GM12878 (cell line): Measurements from ENCODE around the gene INHBE. TPM values are rescaled to one million over a fixed set of nuclear protein-coding genes. Genes with fewer than 3 reads are reported as not detected.
A peak's percentile ranks its signal among the peaks of the same experiment; 100 is the strongest.

ENCODE experiments used
- ATAC-seq: fragments of 200-7000 bp; cut with Tn5 transposase; 3 replicates; pipeline ENCODE4 v1.9.1; 2020; ENCODE audit warnings: mild to moderate bottlenecking, moderate library complexity
- BruUV-seq: library from RNA; stranded (reverse); fragments of 400-500 nt; replicated peaks from 2 replicates; lab custom pipeline; 2021; lab: Mats Ljungman, UMichigan
- CTCF ChIA-PET: fragments of 300-600 bp; sonication (Branson Sonifier 250); formaldehyde crosslinking; extraction: SDS; loops from one replicate; lab custom pipeline; 2021; ENCODE audit warnings: inconsistent platforms; lab: Yijun Ruan, JAX
- POLR2A ChIA-PET: fragments of 350-600 bp; formaldehyde crosslinking; extraction: SDS; loops from one replicate; lab custom pipeline; 2021; ENCODE audit warnings: inconsistent platforms; lab: Charles Lee
- RAD21 ChIA-PET: fragments of 300-600 bp; sonication (Branson Sonifier 250); formaldehyde crosslinking; loops from one replicate; lab custom pipeline; 2023; ENCODE audit warnings: antibody characterized with exemption; ENCODE audit not compliant: unreplicated experiment; lab: Charles Lee
- SMC1A ChIA-PET: fragments of 300-600 bp; sonication (Branson Sonifier 250); formaldehyde crosslinking; loops from one replicate; lab custom pipeline; 2023; ENCODE audit not compliant: unreplicated experiment, uncharacterized antibody; lab: Charles Lee
- DNase-seq: peaks from one replicate; pipeline ENCODE4 v3.0.0-alpha.2; 2011; ENCODE audit warnings: low read depth, low spot score
- FAIRE-seq: peaks from 3 replicates; lab custom pipeline; 2011; peaks lifted over from hg19 to GRCh38; lab: Jason Lieb, UNC
- H2AFZ ChIP-seq: 2 replicates; pipeline ENCODE4 v1.6.0; 2011; ENCODE audit warnings: low read depth, low read length, control low read depth; ENCODE audit not compliant: control insufficient read depth
- H3K27ac ChIP-seq: 2 replicates; pipeline ENCODE4 v1.5.1; 2011; ENCODE audit warnings: control low read depth; ENCODE audit not compliant: control insufficient read depth, insufficient read depth
- H3K27me3 ChIP-seq, 2 experiments: replicated peaks in 1 of 2; 2 replicates each; pipeline versions ENCODE4 v1.6.0 to v1.6.1; 2011; ENCODE audit warnings: low read length in 1 of 2; ENCODE audit not compliant: control insufficient read depth in 2 of 2, insufficient read depth in 2 of 2
- H3K36me3 ChIP-seq, 2 experiments: 2 replicates each; pipeline ENCODE4 v1.5.1; 2011; ENCODE audit warnings: low read length in 1 of 2; ENCODE audit not compliant: control insufficient read depth in 2 of 2, insufficient read depth in 2 of 2
- H3K4me1 ChIP-seq: 2 replicates; pipeline ENCODE4 v1.6.1; 2011; ENCODE audit warnings: mild to moderate bottlenecking, low read length, moderate library complexity, mixed read lengths; ENCODE audit not compliant: control insufficient read depth, insufficient read depth
- H3K4me2 ChIP-seq: 2 replicates; pipeline ENCODE4 v1.6.0; 2011; ENCODE audit warnings: control low read depth; ENCODE audit not compliant: control insufficient read depth, insufficient read depth
- H3K4me3 ChIP-seq: fragments of 200-600 bp; sonication (generic); 2 replicates; pipeline ENCODE4 v1.5.1; 2016
- H3K79me2 ChIP-seq: 2 replicates; pipeline ENCODE4 v1.6.0; 2011; ENCODE audit warnings: low read length; ENCODE audit not compliant: control insufficient read depth, insufficient read depth
- H3K9ac ChIP-seq: 2 replicates; pipeline ENCODE4 v1.8.0; 2011; ENCODE audit warnings: low read length, control low read depth, mixed read lengths; ENCODE audit not compliant: control insufficient read depth, insufficient read depth
- H3K9me3 ChIP-seq: replicated peaks from 3 replicates; pipeline ENCODE4 v1.5.1; 2011; ENCODE audit warnings: mild to moderate bottlenecking, low read length; ENCODE audit not compliant: control insufficient read depth, insufficient read depth
- H4K20me1 ChIP-seq: 2 replicates; pipeline ENCODE4 v1.6.0; 2011; ENCODE audit not compliant: control insufficient read depth, insufficient read depth
- CHD4 ChIP-seq: fragments of 200-600 bp; sonication (generic); IDR thresholded peaks from 2 replicates; pipeline ENCODE4 v1.6.1; 2016; ENCODE audit warnings: mild to moderate bottlenecking
- EP300 ChIP-seq, 2 experiments: fragments of 150-350 bp in 1 of 2; IDR thresholded peaks; 2 replicates each; pipeline ENCODE4 v1.6.1; 2011 to 2012; ENCODE audit warnings: low read depth in 2 of 2, low read length in 2 of 2, borderline replicate concordance in 1 of 2, improper control_type of control experiment in 1 of 2, inconsistent platforms in 1 of 2; ENCODE audit not compliant: control insufficient read depth in 1 of 2
- HCFC1 ChIP-seq: fragments of 150-350 bp; IDR thresholded peaks from 2 replicates; pipeline ENCODE4 v1.6.1; 2014; ENCODE audit warnings: low read length
- IKZF1 ChIP-seq: fragments of 450-650 bp; conservative IDR thresholded peaks from 2 replicates; pipeline ENCODE4 v1.6.1; 2017; ENCODE audit warnings: antibody characterized with exemption, mild to moderate bottlenecking
- IKZF2 ChIP-seq, 2 experiments: fragments of 450-650 bp; IDR thresholded peaks; 2 replicates each; pipeline ENCODE4 v1.6.1; 2017; ENCODE audit warnings: mild to moderate bottlenecking in 2 of 2, moderate library complexity in 2 of 2
- IRF3 ChIP-seq: fragments of 450-650 bp; IDR thresholded peaks from 2 replicates; pipeline ENCODE4 v1.6.1; 2014; ENCODE audit warnings: mild to moderate bottlenecking
- JUNB ChIP-seq: IDR thresholded peaks from 2 replicates; pipeline ENCODE4 v1.6.1; 2016; ENCODE audit warnings: antibody characterized with exemption, mild to moderate bottlenecking
- PKNOX1 ChIP-seq: fragments of 450-650 bp; IDR thresholded peaks from 2 replicates; pipeline ENCODE4 v1.6.1; 2016; ENCODE audit warnings: mild to moderate bottlenecking
- PML ChIP-seq: IDR thresholded peaks from 2 replicates; pipeline ENCODE4 v1.6.1; 2012; ENCODE audit warnings: low read length, inconsistent platforms
- POLR2AphosphoS5 ChIP-seq: IDR thresholded peaks from 2 replicates; pipeline ENCODE4 v1.6.1; 2011; ENCODE audit warnings: mild to moderate bottlenecking, low read length, inconsistent platforms
- RAD51 ChIP-seq: fragments of 450-650 bp; IDR thresholded peaks from 2 replicates; pipeline ENCODE4 v1.6.1; 2016; ENCODE audit warnings: moderate library complexity, mild to moderate bottlenecking, inconsistent platforms
- ZBED1 ChIP-seq: IDR thresholded peaks from 2 replicates; pipeline ENCODE4 v1.6.1; 2016; ENCODE audit warnings: borderline replicate concordance
- ZBTB40 ChIP-seq: fragments of 450-650 bp; IDR thresholded peaks from 2 replicates; pipeline ENCODE4 v1.6.1; 2016; ENCODE audit warnings: mild to moderate bottlenecking, moderate library complexity, borderline replicate concordance
- ZNF207 ChIP-seq: fragments of 450-650 bp; IDR thresholded peaks from 2 replicates; pipeline ENCODE4 v1.6.1; 2014; ENCODE audit warnings: antibody characterized with exemption, mild to moderate bottlenecking, borderline replicate concordance
- ZNF687 ChIP-seq: fragments of 450-650 bp; IDR thresholded peaks from 2 replicates; pipeline ENCODE4 v1.6.1; 2017; ENCODE audit warnings: mild to moderate bottlenecking, moderate library complexity
- in situ Hi-C: fragments of 300-500 bp; cut with MboI; formaldehyde crosslinking; loops from 9 replicates; pipeline ENCODE4 v1.14.3; 2018; ENCODE audit warnings: mixed read lengths
- intact Hi-C: fragments of 100-400 bp; cut with micrococcal nuclease; formaldehyde crosslinking; loops from one replicate; pipeline ENCODE4 v1.14.2; 2022; ENCODE audit not compliant: unreplicated experiment
- polyA plus RNA-seq, 11 experiments: library from polyadenylated mRNA; depleted of rRNA in 4 of 11; unstranded in 6 of 11; stranded (reverse) in 5 of 11; fragments of >200 nt; fragmentation: Nextera tagmentation in 4 of 11; fragmentation: Illumina TruSeq in 1 of 11; extraction: Ambion mirVana in 4 of 11; extraction: Trizol in 1 of 11; gene quantifications; 1 replicate in 1 of 11; 2 replicates in 10 of 11; pipeline versions ENCODE4 v1.2.1 to v1.2.3, GENCODE V29; 2011 to 2016; ENCODE audit warnings: inconsistent platforms in 2 of 11, missing spikeins in 2 of 11, low read depth in 1 of 11
- total RNA-seq, 4 experiments: library from RNA; depleted of rRNA in 3 of 4; stranded (reverse); fragments of >200 nt in 3 of 4; fragmentation: Illumina TruSeq in 1 of 4; extraction: Trizol in 1 of 4; gene quantifications; 2 replicates each; pipeline versions ENCODE4 v1.2.1 to v1.2.3, GENCODE V29; 2013 to 2021

Gene INHBE
- total and polyA plus RNA-seq, 10 of the 15 experiments (the other 5 are each of a cell fraction or from before 2014, with no cell fraction given): 0.09 to 2.5 (median 0.37) TPM

GRCh38 chr12:57496822-57497221, 41.7 kb downstream of the INHBE start:
- Histone ChIP-seq H4K20me1 (no peaks in the 10 kb centered on the region), H3K4me3 (no peak overlapping the region), H3K79me2 (no peaks in the 10 kb centered on the region), H3K9me3 (no peaks in the 10 kb centered on the region), H3K27ac (no peak overlapping the region), H3K36me3 (peaks cover 8 to 23% of the 10 kb centered on the region in 2 experiments), H3K9ac (no peak overlapping the region), H3K4me1 (no peaks in the 10 kb centered on the region), H3K27me3 (no peaks in the 10 kb centered on the region), H2AFZ (no peak overlapping the region), H3K4me2 (no peak overlapping the region)
- no TSS peak for BruUV-seq
- ATAC-seq: peak; percentile 80
- ChIA-PET RAD21 (no interaction called here), CTCF (interaction anchor here (0.6 to 1.6 kb wide), 2 partner anchors 10 to 79 kb away, joined by 3 read pairs; no protein-coding TSS in a partner anchor), SMC1A (interaction anchor here (0.7 kb wide), 1 partner anchor 18 kb away, joined by 6 read pairs; no protein-coding TSS in a partner anchor), POLR2A (interaction anchor here (0.6 to 1.7 kb wide), 3 partner anchors 19 to 93 kb away, joined by 3 to 4 read pairs (median 3); no protein-coding TSS in a partner anchor)
- in situ Hi-C loops (no loop called here), intact Hi-C loops (no loop called here)
- no peak for DNase-seq
- no peak for FAIRE-seq
- TF ChIP-seq ZNF207 (no peak), EP300 (IDR thresholded peaks at IDR 0.05; ENCODE audit: borderline replicate concordance in 1 of 2, control insufficient read depth in 1 of 2, low read depth in 2 of 2, low read length in 2 of 2) (peak in 1 of 2 experiments; percentile 43; a peak in 1 of 4 replicates), PKNOX1 (peak; percentile 46; the same call in 1 of the 2 replicates), ZBTB40 (no peak), RAD51 (no peak), JUNB (0 out of 2 replicates have a peak, but pooled peaks have one; percentile 8), IKZF2 (IDR thresholded peaks at IDR 0.05) (peak; percentile 49 to 61; a peak in 2 of 4 replicates), POLR2AphosphoS5 (no peak), CHD4 (no peak), HCFC1 (no peak), IKZF1 (peak; percentile 35; the same call in 1 of the 2 replicates), IRF3 (no peak), ZBED1 (no peak), PML (0 out of 2 replicates have a peak, but pooled peaks have one; percentile 17), ZNF687 (no peak)
